ENCODE data around the gene CBX4. TPM values are rescaled to one million over a fixed set of nuclear protein-coding genes. Genes with fewer than 3 reads are reported as not detected.

CBX4 gene
- total and polyA plus RNA-seq, 2 of the 13 experiments (the other 11 are each of a cell fraction or from before 2014, with no cell fraction given) = 25.8 to 50.8 TPM

DNA sequence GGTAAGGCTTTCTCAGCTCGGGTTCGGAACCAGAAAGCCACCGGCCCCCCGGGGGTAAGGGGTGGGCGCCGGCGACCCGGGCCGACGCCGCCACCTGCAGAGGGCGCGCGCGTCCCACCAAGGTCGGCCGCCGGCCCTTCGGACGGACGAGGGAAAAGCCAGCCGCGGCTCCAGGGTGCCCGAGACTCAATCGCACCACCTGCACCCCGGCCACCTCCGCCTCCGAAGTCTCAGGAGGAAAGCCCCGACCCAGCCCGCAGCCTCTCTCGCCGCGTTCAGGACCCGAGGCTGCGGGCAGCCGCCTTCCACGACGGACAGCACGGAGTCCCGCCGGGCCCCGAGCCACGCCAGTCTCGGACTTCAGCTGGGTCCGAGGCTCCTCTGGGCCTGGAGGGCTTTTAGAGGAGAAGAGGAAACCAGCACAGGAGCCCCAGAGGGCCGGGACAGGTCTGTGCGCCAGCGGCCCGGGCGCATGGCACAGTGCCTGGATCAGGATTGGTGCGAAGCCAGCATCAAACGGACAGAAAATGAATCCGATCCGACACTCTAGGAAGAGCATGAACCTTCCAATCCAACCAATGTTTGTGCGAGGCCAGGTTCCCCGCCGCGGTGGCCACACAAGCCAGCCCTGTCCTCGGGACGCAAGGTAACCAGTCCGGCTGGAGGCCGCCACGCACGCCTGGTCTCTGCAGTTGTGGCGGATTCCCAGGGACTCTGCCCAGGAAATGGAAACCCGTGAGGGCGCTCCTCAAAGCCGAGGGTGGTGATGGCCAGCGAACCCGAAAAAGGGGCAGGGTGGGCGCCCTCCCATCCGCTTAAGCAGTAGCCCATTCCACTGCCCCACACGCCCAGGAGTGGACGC is 49.1 kb downstream of the CBX4 start (continued):
- TF ChIP-seq, protein P1, sequence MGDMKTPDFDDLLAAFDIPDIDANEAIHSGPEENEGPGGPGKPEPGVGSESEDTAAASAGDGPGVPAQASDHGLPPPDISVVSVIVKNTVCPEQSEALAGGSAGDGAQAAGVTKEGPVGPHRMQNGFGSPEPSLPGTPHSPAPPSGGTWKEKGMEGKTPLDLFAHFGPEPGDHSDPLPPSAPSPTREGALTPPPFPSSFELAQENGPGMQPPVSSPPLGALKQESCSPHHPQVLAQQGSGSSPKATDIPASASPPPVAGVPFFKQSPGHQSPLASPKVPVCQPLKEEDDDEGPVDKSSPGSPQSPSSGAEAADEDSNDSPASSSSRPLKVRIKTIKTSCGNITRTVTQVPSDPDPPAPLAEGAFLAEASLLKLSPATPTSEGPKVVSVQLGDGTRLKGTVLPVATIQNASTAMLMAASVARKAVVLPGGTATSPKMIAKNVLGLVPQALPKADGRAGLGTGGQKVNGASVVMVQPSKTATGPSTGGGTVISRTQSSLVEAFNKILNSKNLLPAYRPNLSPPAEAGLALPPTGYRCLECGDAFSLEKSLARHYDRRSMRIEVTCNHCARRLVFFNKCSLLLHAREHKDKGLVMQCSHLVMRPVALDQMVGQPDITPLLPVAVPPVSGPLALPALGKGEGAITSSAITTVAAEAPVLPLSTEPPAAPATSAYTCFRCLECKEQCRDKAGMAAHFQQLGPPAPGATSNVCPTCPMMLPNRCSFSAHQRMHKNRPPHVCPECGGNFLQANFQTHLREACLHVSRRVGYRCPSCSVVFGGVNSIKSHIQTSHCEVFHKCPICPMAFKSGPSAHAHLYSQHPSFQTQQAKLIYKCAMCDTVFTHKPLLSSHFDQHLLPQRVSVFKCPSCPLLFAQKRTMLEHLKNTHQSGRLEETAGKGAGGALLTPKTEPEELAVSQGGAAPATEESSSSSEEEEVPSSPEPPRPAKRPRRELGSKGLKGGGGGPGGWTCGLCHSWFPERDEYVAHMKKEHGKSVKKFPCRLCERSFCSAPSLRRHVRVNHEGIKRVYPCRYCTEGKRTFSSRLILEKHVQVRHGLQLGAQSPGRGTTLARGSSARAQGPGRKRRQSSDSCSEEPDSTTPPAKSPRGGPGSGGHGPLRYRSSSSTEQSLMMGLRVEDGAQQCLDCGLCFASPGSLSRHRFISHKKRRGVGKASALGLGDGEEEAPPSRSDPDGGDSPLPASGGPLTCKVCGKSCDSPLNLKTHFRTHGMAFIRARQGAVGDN (CRISPR knock-in tag; IDR thresholded peaks at IDR 0.05) = peak; percentile 88
- TF ChIP-seq, protein P2, sequence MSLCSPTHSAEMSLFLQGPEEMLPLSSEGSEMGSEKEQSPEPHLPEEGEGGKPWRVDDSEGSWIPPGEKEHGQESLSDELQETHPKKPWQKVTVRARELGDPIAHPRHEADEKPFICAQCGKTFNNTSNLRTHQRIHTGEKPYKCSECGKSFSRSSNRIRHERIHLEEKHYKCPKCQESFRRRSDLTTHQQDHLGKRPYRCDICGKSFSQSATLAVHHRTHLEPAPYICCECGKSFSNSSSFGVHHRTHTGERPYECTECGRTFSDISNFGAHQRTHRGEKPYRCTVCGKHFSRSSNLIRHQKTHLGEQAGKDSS (CRISPR knock-in tag; IDR thresholded peaks at IDR 0.05; ENCODE audit: borderline replicate concordance, low read depth) = no peak
- no peak for TF ChIP-seq TEAD2 (CRISPR knock-in tag; IDR thresholded peaks at IDR 0.05)
- TF ChIP-seq ZNF615 (CRISPR knock-in tag; IDR thresholded peaks at IDR 0.05; ENCODE audit: borderline replicate concordance) = no peak
- TF ChIP-seq ZNF790 (CRISPR knock-in tag; IDR thresholded peaks at IDR 0.05; ENCODE audit: borderline replicate concordance) = 0 out of 2 replicates have a peak, but pooled peaks have one; percentile 74
- peak; percentile 98 for TF ChIP-seq RAD21 (CRISPR knock-in tag; IDR thresholded peaks at IDR 0.05)
- TF ChIP-seq BORCS8-MEF2B (CRISPR knock-in tag; IDR thresholded peaks at IDR 0.05) = peak; percentile 4; the same call in 1 of the 2 replicates
- no peak for TF ChIP-seq ZNF10 (CRISPR knock-in tag; IDR thresholded peaks at IDR 0.05; ENCODE audit: borderline replicate concordance, low read depth)
- TF ChIP-seq RFX1 (IDR thresholded peaks at IDR 0.05) = no peak
- TF ChIP-seq, protein P3, sequence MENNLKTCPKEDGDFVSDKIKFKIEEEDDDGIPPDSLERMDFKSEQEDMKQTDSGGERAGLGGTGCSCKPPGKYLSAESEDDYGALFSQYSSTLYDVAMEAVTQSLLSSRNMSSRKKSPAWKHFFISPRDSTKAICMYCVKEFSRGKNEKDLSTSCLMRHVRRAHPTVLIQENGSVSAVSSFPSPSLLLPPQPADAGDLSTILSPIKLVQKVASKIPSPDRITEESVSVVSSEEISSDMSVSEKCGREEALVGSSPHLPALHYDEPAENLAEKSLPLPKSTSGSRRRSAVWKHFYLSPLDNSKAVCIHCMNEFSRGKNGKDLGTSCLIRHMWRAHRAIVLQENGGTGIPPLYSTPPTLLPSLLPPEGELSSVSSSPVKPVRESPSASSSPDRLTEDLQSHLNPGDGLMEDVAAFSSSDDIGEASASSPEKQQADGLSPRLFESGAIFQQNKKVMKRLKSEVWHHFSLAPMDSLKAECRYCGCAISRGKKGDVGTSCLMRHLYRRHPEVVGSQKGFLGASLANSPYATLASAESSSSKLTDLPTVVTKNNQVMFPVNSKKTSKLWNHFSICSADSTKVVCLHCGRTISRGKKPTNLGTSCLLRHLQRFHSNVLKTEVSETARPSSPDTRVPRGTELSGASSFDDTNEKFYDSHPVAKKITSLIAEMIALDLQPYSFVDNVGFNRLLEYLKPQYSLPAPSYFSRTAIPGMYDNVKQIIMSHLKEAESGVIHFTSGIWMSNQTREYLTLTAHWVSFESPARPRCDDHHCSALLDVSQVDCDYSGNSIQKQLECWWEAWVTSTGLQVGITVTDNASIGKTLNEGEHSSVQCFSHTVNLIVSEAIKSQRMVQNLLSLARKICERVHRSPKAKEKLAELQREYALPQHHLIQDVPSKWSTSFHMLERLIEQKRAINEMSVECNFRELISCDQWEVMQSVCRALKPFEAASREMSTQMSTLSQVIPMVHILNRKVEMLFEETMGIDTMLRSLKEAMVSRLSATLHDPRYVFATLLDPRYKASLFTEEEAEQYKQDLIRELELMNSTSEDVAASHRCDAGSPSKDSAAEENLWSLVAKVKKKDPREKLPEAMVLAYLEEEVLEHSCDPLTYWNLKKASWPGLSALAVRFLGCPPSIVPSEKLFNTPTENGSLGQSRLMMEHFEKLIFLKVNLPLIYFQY (CRISPR knock-in tag; IDR thresholded peaks at IDR 0.05; ENCODE audit: borderline replicate concordance) = peak; percentile 68; the same call in 1 of the 2 replicates
- no peak for TF ChIP-seq EED (CRISPR knock-in tag; IDR thresholded peaks at IDR 0.05)
- TF ChIP-seq, protein P4, sequence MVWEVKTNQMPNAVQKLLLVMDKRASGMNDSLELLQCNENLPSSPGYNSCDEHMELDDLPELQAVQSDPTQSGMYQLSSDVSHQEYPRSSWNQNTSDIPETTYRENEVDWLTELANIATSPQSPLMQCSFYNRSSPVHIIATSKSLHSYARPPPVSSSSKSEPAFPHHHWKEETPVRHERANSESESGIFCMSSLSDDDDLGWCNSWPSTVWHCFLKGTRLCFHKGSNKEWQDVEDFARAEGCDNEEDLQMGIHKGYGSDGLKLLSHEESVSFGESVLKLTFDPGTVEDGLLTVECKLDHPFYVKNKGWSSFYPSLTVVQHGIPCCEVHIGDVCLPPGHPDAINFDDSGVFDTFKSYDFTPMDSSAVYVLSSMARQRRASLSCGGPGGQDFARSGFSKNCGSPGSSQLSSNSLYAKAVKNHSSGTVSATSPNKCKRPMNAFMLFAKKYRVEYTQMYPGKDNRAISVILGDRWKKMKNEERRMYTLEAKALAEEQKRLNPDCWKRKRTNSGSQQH (CRISPR knock-in tag; IDR thresholded peaks at IDR 0.05; ENCODE audit: low read depth) = 0 out of 2 replicates have a peak, but pooled peaks have one; percentile 37
- TF ChIP-seq KDM2A (CRISPR knock-in tag; IDR thresholded peaks at IDR 0.05; ENCODE audit: borderline replicate concordance, low read depth) = 0 out of 2 replicates have a peak, but pooled peaks have one; percentile 21
- no peak for TF ChIP-seq JUNB (CRISPR knock-in tag; IDR thresholded peaks at IDR 0.05; ENCODE audit: borderline replicate concordance)
